CD4-positive, alpha-beta T cell treated with Interleukin-2 at 100 ng/mL for 4 hours (primary cell): ENCODE measurements around the gene FA2H.
"Not testable (repeated sequence)": the region's sequence is repeated elsewhere in the genome, so short reads cannot be mapped to it uniquely, and the experiment has no call there.

Source experiments
- DNase-seq: peaks from one replicate; pipeline ENCODE4 v3.0.0-alpha.2; 2020; ENCODE audit warnings: low spot score

Gene FA2H

DNA sequence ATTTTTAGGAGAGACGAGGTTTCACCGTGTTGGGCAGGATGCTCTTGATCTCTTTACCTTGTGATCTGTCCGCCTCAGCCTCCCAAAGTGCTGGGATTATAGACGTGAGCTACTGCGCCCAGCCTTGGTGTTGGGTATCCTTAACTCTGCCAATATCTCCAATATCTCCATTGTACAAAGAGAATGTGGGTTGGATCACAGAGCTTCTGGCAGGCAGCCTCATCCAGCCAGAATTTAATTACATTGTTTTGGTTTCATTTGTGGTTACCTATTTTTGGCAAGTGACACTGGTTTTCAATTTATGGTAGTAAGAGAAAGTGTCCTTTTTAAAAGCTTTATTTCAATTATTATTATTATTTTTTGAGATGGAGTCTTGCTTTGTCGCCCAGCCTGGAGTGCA lies 93.9 kb downstream of the FA2H start:
- DNase-seq: no peak

DNA sequence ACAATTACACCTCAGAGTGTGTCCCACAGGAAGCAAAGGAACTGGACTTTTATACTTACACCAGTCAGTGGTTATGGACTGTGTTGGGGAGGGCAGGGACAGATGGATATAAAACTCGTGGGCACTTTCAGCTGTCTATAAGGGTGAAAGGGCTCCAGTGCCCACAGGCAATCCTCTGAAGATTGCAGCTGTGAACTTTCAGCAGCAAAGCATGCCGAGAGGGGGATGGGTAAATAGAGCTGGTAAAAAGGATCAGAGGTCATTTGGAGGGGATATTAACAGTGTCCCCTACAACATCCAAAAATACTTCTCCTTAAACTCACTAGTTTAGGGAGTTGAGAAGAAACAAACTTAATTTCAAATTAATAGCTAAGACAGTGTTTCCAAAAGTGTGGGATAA lies 94.6 kb downstream of the FA2H start:
- DNase-seq: no peak

DNA sequence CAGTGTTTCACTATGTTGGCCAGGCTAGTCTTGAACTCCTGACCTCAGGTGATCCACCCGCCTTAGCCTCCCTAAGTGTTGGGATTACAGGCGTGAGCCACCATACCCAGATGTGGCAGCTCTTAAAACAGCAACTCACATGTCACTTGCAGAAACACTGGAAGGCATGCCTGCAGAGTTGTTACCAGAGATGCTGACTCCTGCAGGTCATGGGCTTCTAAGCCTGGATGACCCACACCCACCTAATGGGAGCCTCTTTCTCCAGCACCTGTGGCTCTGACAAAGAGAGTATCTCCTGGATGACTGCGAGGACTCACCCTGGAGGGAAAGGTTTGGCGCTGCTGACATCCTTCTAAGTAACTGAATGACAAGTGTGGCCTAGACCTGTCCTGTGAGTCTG lies 96.8 kb downstream of the FA2H start:
- DNase-seq: no peak

DNA sequence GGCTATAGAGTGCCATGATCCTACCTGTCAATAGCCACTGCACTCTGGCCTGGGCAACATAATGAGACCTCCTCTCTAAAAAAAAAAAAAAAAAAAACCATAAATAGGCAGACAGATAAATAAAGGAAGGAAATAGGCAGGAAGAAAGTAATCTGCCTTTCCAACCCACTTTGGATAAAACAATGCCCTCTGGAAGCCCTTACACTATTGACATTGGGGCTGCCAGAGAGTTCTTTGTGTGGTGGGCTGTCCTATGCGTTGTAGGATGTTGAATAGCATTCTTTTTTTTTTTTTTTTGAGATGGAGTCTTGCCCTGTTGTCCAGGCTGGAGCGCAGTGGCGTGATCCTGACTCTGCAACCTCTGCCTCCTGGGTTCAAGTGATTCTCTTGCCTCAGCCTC lies 100.7 kb downstream of the FA2H start:
- no peak for DNase-seq

- DNase-seq: not testable (repeated sequence)
Observed at GRCh38 chr16:74668877-74669276, 105.7 kb downstream of the FA2H start.

- DNase-seq: no peak
Observed at GRCh38 chr16:74667255-74667700, 107.3 kb downstream of the FA2H start.

DNA sequence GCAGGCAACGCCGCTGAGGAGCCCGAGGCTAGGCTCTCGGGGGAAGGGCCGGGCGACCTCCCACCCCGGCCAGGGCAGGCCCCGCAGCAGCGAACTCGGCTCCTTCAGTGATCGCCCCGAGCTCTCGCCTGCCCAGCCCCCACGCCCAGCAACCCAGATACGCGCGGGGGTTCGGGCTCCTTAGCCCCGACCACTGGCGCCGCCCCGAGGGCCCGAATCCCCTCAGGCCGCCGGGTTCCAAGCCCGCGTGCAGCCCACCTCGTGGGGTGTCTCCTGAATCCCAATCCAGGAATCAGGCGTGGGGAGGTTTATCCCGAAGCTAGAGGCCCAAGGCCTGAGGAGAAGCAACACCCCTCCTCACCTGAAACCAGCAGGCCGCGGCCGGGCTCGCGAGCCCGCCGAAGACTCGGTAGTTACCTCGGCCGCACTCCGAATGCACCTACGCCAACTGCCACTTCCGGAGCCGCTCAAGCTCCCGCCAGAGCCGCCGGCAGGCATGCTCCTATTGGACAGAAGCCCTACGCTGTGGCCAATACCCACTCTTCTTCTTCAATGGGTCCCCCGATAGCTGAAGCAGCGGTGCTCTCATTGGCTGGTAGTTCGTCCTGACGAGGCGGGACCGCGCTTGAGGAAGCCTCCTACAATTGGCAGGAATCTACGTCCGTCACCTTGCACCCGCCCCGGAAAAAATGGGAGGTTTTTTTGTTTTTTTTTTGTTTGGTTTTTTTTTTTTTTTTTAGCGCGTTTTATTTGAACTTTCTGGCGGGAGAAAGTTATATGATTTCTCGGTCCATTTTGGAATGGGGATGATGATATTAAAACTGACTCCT lies 108.0 kb downstream of the FA2H start, which contains the start of gene RFWD3:
TSS of gene RFWD3 (minus strand) at position 453 of the 830 bp plus-strand sequence. CDS start 5,428 bp downstream, outside the sequence.
- peak; percentile 98 for DNase-seq

GRCh38 chr16:74666010-74666421 lies 108.6 kb downstream of the FA2H start:
- no peak for DNase-seq
